Loucy (cell line): Measurements from ENCODE around the gene FES.

Experiments
- H2AFZ ChIP-seq: fragments of 200-600 bp; sonication (generic); 2 replicates; pipeline ENCODE4 v1.6.0; 2016; ENCODE audit warnings: antibody characterized with exemption, mild to moderate bottlenecking, low read length, moderate library complexity
- H3F3A ChIP-seq: fragments of 200-600 bp; 2 replicates; pipeline ENCODE4 v1.6.0; 2016; ENCODE audit warnings: antibody characterized with exemption, low read depth, mild to moderate bottlenecking
- H3K27me3 ChIP-seq: fragments of 200-600 bp; sonication (generic); 2 replicates; pipeline ENCODE4 v1.6.1; 2014; ENCODE audit warnings: low read length, mild to moderate bottlenecking; ENCODE audit not compliant: insufficient read depth, poor library complexity, severe bottlenecking
- H3K36me3 ChIP-seq: fragments of 200-600 bp; sonication (generic); 2 replicates; pipeline ENCODE4 v1.6.1; 2016; ENCODE audit warnings: low read length; ENCODE audit not compliant: insufficient read depth
- H3K4me1 ChIP-seq: fragments of 200-600 bp; sonication (generic); 2 replicates; pipeline ENCODE4 v1.5.1; 2014; ENCODE audit warnings: low read length, mild to moderate bottlenecking; ENCODE audit not compliant: insufficient read depth, poor library complexity, severe bottlenecking
- H3K4me2 ChIP-seq: fragments of 200-600 bp; sonication (generic); 2 replicates; pipeline ENCODE4 v1.6.0; 2014; ENCODE audit warnings: antibody characterized with exemption, low read length, low read depth, mild to moderate bottlenecking; ENCODE audit not compliant: poor library complexity, severe bottlenecking
- H3K4me3 ChIP-seq: fragments of 200-600 bp; sonication (generic); 2 replicates; pipeline ENCODE4 v1.5.1; 2014; ENCODE audit warnings: low read length, mild to moderate bottlenecking, mixed read lengths; ENCODE audit not compliant: poor library complexity, severe bottlenecking
- H3K79me2 ChIP-seq: fragments of 200-600 bp; sonication (generic); 2 replicates; pipeline ENCODE4 v1.6.1; 2014; ENCODE audit warnings: low read length; ENCODE audit not compliant: insufficient read depth
- H3K9ac ChIP-seq: fragments of 200-600 bp; sonication (generic); 2 replicates; pipeline ENCODE4 v1.6.0; 2014; ENCODE audit warnings: mild to moderate bottlenecking, low read depth, low read length, moderate library complexity; ENCODE audit not compliant: poor library complexity, severe bottlenecking
- H3K9me2 ChIP-seq: fragments of 200-600 bp; sonication (generic); replicated peaks from 2 replicates; pipeline ENCODE4 v1.6.1; 2016; ENCODE audit warnings: low read depth, low read length, mixed read lengths
- H3K9me3 ChIP-seq: fragments of 200-600 bp; sonication (generic); 2 replicates; pipeline ENCODE4 v1.6.1; 2014; ENCODE audit warnings: mild to moderate bottlenecking, antibody characterized with exemption, low read length, low read depth; ENCODE audit not compliant: insufficient read depth
- H4K20me1 ChIP-seq: fragments of 200-600 bp; sonication (generic); 2 replicates; pipeline ENCODE4 v1.6.0; 2014; ENCODE audit warnings: antibody characterized with exemption, low read length, mild to moderate bottlenecking; ENCODE audit not compliant: insufficient read depth, poor library complexity, severe bottlenecking
- CTCF ChIP-seq: fragments of 200-600 bp; sonication (generic); conservative IDR thresholded peaks from 2 replicates; pipeline ENCODE4 v1.5.1; 2014; ENCODE audit warnings: mild to moderate bottlenecking, antibody characterized with exemption, low read length
- EZH2phosphoT487 ChIP-seq: fragments of 200-600 bp; IDR thresholded peaks from 2 replicates; pipeline ENCODE4 v1.6.1; 2018; ENCODE audit warnings: antibody characterized with exemption, mild to moderate bottlenecking, moderate library complexity, borderline replicate concordance

The FES gene

GRCh38 chr15:90880381-90881145, 3.7 kb upstream of the FES start:
- Histone ChIP-seq H3K4me2 (no peak overlapping the region), H2AFZ (no peak overlapping the region), H3K36me3 (peaks cover 52% of the 10 kb centered on the region; the same call in 1 of the 2 replicates), H3K4me1 (peaks cover 18% of the 10 kb centered on the region), H4K20me1 (no peaks in the 10 kb centered on the region), H3K9me3 (no peaks in the 10 kb centered on the region), H3F3A (no peaks in the 10 kb centered on the region), H3K4me3 (no peak overlapping the region), H3K79me2 (peaks cover 30% of the 10 kb centered on the region; the same call in 1 of the 2 replicates), H3K27me3 (no peaks in the 10 kb centered on the region), H3K9me2 (no peaks in the 10 kb centered on the region), H3K9ac (no peak overlapping the region)
- no peak for TF ChIP-seq CTCF
- no peak for TF ChIP-seq EZH2phosphoT487

GRCh38 chr15:90881181-90881977, 2.9 kb upstream of the FES start:
- Histone ChIP-seq H3K9ac (no peak overlapping the region), H3K79me2 (peaks cover 34% of the 10 kb centered on the region), H3K4me1 (peaks cover 23% of the 10 kb centered on the region), H2AFZ (no peak overlapping the region), H4K20me1 (peaks cover 3% of the 10 kb centered on the region), H3K9me3 (no peaks in the 10 kb centered on the region), H3K9me2 (no peaks in the 10 kb centered on the region), H3K4me3 (no peak overlapping the region), H3F3A (no peaks in the 10 kb centered on the region), H3K27me3 (no peaks in the 10 kb centered on the region), H3K4me2 (no peak overlapping the region), H3K36me3 (peaks cover 50% of the 10 kb centered on the region; the same call in 1 of the 2 replicates)
- TF ChIP-seq CTCF (no peak), EZH2phosphoT487 (no peak)

GRCh38 chr15:90881978-90882721, 2.2 kb upstream of the FES start:
- peaks cover 41% of the 10 kb centered on the region for H3K79me2 ChIP-seq
- H2AFZ ChIP-seq = no peak overlapping the region
- H3K36me3 ChIP-seq = peaks cover 42% of the 10 kb centered on the region; the same call in 1 of the 2 replicates
- no peaks in the 10 kb centered on the region for H3K9me2 ChIP-seq
- no peak overlapping the region for H3K4me2 ChIP-seq
- H3K4me1 ChIP-seq = peaks cover 28% of the 10 kb centered on the region
- H4K20me1 ChIP-seq = peaks cover 7% of the 10 kb centered on the region
- no peak for TF ChIP-seq EZH2phosphoT487
- no peak for TF ChIP-seq CTCF
- no peak overlapping the region for H3K9ac ChIP-seq
- no peaks in the 10 kb centered on the region for H3K9me3 ChIP-seq
- H3K4me3 ChIP-seq = no peak overlapping the region
- no peaks in the 10 kb centered on the region for H3K27me3 ChIP-seq
- H3F3A ChIP-seq = no peaks in the 10 kb centered on the region
